Measurements from ENCODE around the gene LCOR. TPM values are rescaled to one million over a fixed set of nuclear protein-coding genes. Genes with fewer than 3 reads are reported as not detected.

LCOR gene
- total RNA-seq, 1 experiment from 2014 or later = 10.5 TPM

- DNase-seq = no peak
- POLR2A ChIA-PET (ENCODE audit: unreplicated experiment) = no interaction called here
- Histone ChIP-seq H4K20me1 (ENCODE audit: low read length) (0 out of 2 replicates have a peak, but pooled peaks cover 3% of the 10 kb centered on the region), H3K4me3 (ENCODE audit: low read length) (no peak overlapping the region), H3K9me2 (replicated peaks; ENCODE audit: low read length) (no peaks in the 10 kb centered on the region), H3K9ac (ENCODE audit: low read length) (no peak overlapping the region), H3K79me2 (ENCODE audit: low read length) (no peaks in the 10 kb centered on the region), H3K27ac (ENCODE audit: low read length) (no peak overlapping the region), H3K27me3 (ENCODE audit: low read length) (no peaks in the 10 kb centered on the region), H3K9me3 (ENCODE audit: low read length) (no peaks in the 10 kb centered on the region), H3F3A (ENCODE audit: low read length, unreplicated experiment) (no peaks in the 10 kb centered on the region), H3K36me3 (ENCODE audit: low read depth, low read length) (peaks cover 5% of the 10 kb centered on the region; the same call in 1 of the 2 replicates), H3K4me2 (ENCODE audit: low read length) (no peak overlapping the region), H2AFZ (ENCODE audit: low read length) (no peak overlapping the region), H3K4me1 (ENCODE audit: insufficient read depth, low read length) (no peaks in the 10 kb centered on the region)
- CTCF ChIA-PET = no interaction called here
- intact Hi-C loops (cut with micrococcal nuclease) = no loop called here
- no TSS peak for BruUV-seq (replicated peaks)
- no peak for TF ChIP-seq CTCF (conservative IDR thresholded peaks at IDR 0.05; ENCODE audit: low read depth, low read length)
- TF ChIP-seq EZH2 (IDR thresholded peaks at IDR 0.05; ENCODE audit: low read length, unreplicated experiment) = no peak
- TF ChIP-seq EZH2phosphoT487 (IDR thresholded peaks at IDR 0.05; ENCODE audit: borderline replicate concordance, low read length) = no peak
- no peak for ATAC-seq
Measured at GRCh38 chr10:96955794-96956193, 123.7 kb downstream of the LCOR start.

- no peaks in the 10 kb centered on the region for H3K9me3 ChIP-seq (ENCODE audit: low read length)
- POLR2A ChIA-PET (ENCODE audit: unreplicated experiment) = no interaction called here
Measured at GRCh38 chr10:96958071-96958470, 126.0 kb downstream of the LCOR start.

More at GRCh38 chr10:96958071-96958470, 126.0 kb downstream of the LCOR start:
- H3K79me2 ChIP-seq (ENCODE audit: low read length) = no peaks in the 10 kb centered on the region
- CTCF ChIA-PET = no interaction called here
- DNase-seq (no peak), ATAC-seq (no peak)
- no peak overlapping the region for H3K9ac ChIP-seq (ENCODE audit: low read length)
- H3K36me3 ChIP-seq (ENCODE audit: low read depth, low read length) = peaks cover 5% of the 10 kb centered on the region; the same call in 1 of the 2 replicates
- no peaks in the 10 kb centered on the region for H3K9me2 ChIP-seq (replicated peaks; ENCODE audit: low read length)
- TF ChIP-seq EZH2phosphoT487 (IDR thresholded peaks at IDR 0.05; ENCODE audit: borderline replicate concordance, low read length) = no peak
- TF ChIP-seq EZH2 (IDR thresholded peaks at IDR 0.05; ENCODE audit: low read length, unreplicated experiment) = no peak
- no peak for TF ChIP-seq CTCF (conservative IDR thresholded peaks at IDR 0.05; ENCODE audit: low read depth, low read length)
- H3K27me3 ChIP-seq (ENCODE audit: low read length) = no peaks in the 10 kb centered on the region
- H3K4me3 ChIP-seq (ENCODE audit: low read length) = no peak overlapping the region
- 0 out of 2 replicates have a peak, but pooled peaks cover 3% of the 10 kb centered on the region for H4K20me1 ChIP-seq (ENCODE audit: low read length)
- no peak overlapping the region for H2AFZ ChIP-seq (ENCODE audit: low read length)
- no TSS peak for BruUV-seq (replicated peaks)
- no peak overlapping the region for H3K27ac ChIP-seq (ENCODE audit: low read length)
- no peak overlapping the region for H3K4me2 ChIP-seq (ENCODE audit: low read length)
- H3F3A ChIP-seq (ENCODE audit: low read length, unreplicated experiment) = no peaks in the 10 kb centered on the region
- intact Hi-C loops (cut with micrococcal nuclease) = no loop called here
- H3K4me1 ChIP-seq (ENCODE audit: insufficient read depth, low read length) = no peaks in the 10 kb centered on the region

All from PC-3 (cell line).